PC-9 (cell line): ENCODE results near the gene COMMD9.

Source experiments
- EZH2 ChIP-seq: fragments of 200-600 bp; sonication (generic); IDR thresholded peaks from 2 replicates; pipeline ENCODE4 v1.8.0; 2017; ENCODE audit warnings: antibody characterized with exemption, low read depth
- TF ChIP-seq, protein P1 (sequence below): fragments of 200-600 bp; sonication (generic); conservative IDR thresholded peaks from 2 replicates; pipeline ENCODE4 v1.6.1; 2017; ENCODE audit warnings: mixed run types, antibody characterized with exemption, mild to moderate bottlenecking, moderate library complexity

DNA sequence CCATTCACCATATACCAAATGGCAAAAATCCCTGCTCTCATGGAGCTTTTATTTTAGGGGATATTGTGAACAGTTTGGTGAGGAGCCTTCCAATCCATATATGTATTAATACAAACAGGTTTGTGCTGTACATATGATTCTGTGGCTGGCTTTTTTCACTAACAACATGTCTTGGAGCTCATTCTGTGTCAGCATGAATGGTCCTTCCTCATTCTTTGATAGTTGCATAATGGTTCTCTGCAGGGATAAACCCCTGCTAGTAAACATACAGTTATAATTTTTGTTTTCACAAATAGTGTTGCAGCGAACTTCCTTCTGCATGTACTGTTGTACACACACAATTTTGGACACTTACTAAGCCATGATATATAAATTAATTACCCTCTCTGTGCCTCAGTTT lies 15.1 kb upstream of the COMMD9 start:
- TF ChIP-seq, protein P1, sequence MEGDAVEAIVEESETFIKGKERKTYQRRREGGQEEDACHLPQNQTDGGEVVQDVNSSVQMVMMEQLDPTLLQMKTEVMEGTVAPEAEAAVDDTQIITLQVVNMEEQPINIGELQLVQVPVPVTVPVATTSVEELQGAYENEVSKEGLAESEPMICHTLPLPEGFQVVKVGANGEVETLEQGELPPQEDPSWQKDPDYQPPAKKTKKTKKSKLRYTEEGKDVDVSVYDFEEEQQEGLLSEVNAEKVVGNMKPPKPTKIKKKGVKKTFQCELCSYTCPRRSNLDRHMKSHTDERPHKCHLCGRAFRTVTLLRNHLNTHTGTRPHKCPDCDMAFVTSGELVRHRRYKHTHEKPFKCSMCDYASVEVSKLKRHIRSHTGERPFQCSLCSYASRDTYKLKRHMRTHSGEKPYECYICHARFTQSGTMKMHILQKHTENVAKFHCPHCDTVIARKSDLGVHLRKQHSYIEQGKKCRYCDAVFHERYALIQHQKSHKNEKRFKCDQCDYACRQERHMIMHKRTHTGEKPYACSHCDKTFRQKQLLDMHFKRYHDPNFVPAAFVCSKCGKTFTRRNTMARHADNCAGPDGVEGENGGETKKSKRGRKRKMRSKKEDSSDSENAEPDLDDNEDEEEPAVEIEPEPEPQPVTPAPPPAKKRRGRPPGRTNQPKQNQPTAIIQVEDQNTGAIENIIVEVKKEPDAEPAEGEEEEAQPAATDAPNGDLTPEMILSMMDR: no peak
- no peak for TF ChIP-seq EZH2
